GM23338 (cell line): ENCODE measurements around the gene HTN3.

Experiments
- CTCF ChIP-seq, 2 experiments: fragments of 200-600 bp in 1 of 2; sonication (generic) in 1 of 2; conservative IDR thresholded peaks; 2 replicates each; pipeline versions ENCODE4 v1.5.1 to v1.6.1; 2016 to 2017; ENCODE audit warnings: antibody characterized with exemption in 2 of 2, low read depth in 2 of 2, mild to moderate bottlenecking in 2 of 2, moderate library complexity in 1 of 2
- POLR2AphosphoS5 ChIP-seq: IDR thresholded peaks from 2 replicates; pipeline ENCODE4 v1.6.1; 2016; ENCODE audit warnings: antibody characterized with exemption, low read depth

DNA sequence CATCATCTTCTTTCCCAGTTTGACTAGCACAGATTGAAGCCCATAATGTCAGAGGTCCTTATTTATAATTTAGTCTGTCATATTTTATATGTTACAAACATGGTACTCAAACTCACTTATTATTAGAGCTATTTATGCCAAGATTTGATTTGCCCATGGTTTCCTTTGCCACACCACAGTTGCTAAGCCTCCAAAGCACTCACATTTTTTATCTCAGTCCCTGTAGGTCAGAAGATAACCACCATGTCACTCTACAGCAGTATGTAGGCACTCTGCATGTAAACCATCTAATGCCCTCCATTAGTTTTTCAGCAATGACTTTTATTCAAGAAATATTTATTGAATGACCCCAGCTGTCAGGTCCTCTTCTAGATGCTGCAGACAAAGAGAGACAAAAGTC, 25.8 kb upstream of the HTN3 start:
- TF ChIP-seq CTCF (conservative IDR thresholded peaks at IDR 0.05; ENCODE audit: low read depth in 2 of 2) (no peak), POLR2AphosphoS5 (no peak)
